Transverse colon (tissue), 4 donors: ENCODE data around the gene PPP1R13B. TPM values are rescaled to one million over a fixed set of nuclear protein-coding genes. Genes with fewer than 3 reads are reported as not detected.
A peak's percentile ranks its signal among the peaks of the same experiment; 100 is the strongest.

Experiments
- DNase-seq: peaks from one replicate; pipeline ENCODE4 v3.0.0-alpha.2; 2019
- H3K27ac ChIP-seq, 4 donors: fragments of 200-600 bp; sonication (generic); 2 replicates each; pipeline ENCODE4 v1.5.1; 2016 to 2018; ENCODE audit warnings: inconsistent platforms in 4 of 4
- H3K27me3 ChIP-seq: fragments of 200-600 bp; sonication (generic); 2 replicates; pipeline ENCODE4 v1.5.1; 2017; ENCODE audit warnings: inconsistent platforms
- H3K36me3 ChIP-seq, 4 donors: fragments of 200-600 bp; sonication (generic); 2 replicates each; pipeline ENCODE4 v1.5.1; 2017 to 2019; ENCODE audit warnings: inconsistent platforms in 4 of 4
- H3K4me1 ChIP-seq, 4 donors: fragments of 200-600 bp; sonication (generic); 2 replicates each; pipeline ENCODE4 v1.5.1; 2017 to 2020; ENCODE audit warnings: inconsistent platforms in 4 of 4
- H3K4me3 ChIP-seq, 4 donors: fragments of 200-600 bp; sonication (generic); 1 replicate in 1 of 4; 2 replicates in 3 of 4; pipeline versions ENCODE4 v1.5.1 to v1.6.1; 2017 to 2019; ENCODE audit warnings: inconsistent platforms in 4 of 4
- H3K9me3 ChIP-seq, 2 donors: fragments of 200-600 bp; sonication (generic); 2 replicates each; pipeline ENCODE4 v1.5.1; 2017 to 2019; ENCODE audit warnings: inconsistent platforms in 2 of 2
- EP300 ChIP-seq: sonication (generic); formaldehyde crosslinking; IDR thresholded peaks from one replicate; pipeline ENCODE4 v1.6.1; 2017; ENCODE audit warnings: antibody characterized with exemption, low read depth
- POLR2A ChIP-seq: fragments of 450-650 bp; IDR thresholded peaks from one replicate; pipeline ENCODE4 v1.6.1; 2016; ENCODE audit warnings: antibody characterized with exemption, mild to moderate bottlenecking, moderate library complexity
- POLR2AphosphoS5 ChIP-seq, 3 donors: sonication (generic); formaldehyde crosslinking; IDR thresholded peaks; one replicate each; pipeline ENCODE4 v1.6.1; 2016; ENCODE audit warnings: antibody characterized with exemption in 3 of 3
- WGBS, 2 donors: methylation state at CpG; one replicate each; pipeline ENCODE4 v1.1.5; 2018; ENCODE audit warnings: low coverage in 1 of 2; 5-methylcytosine and 5-hydroxymethylcytosine counted together
- in situ Hi-C, 4 donors: fragments of 200-750 bp; cut with MboI; loops; one replicate each; pipeline versions ENCODE4 v1.15.0 to v1.15.1; 2017; ENCODE audit warnings: low sequenced_read_pairs in 3 of 4, low pct_ligation_motif_present in 1 of 4, low pct_unique_long_range_greater_than_20kb in 1 of 4
- intact Hi-C: fragments of 100-400 bp; cut with DNase I; formaldehyde crosslinking; loops from one replicate; pipeline ENCODE4 v1.15.1; 2023; ENCODE audit warnings: low total_unique reads
- total RNA-seq, 4 donors: library from RNA; depleted of rRNA; stranded (reverse); fragments of >200 nt; gene quantifications; one replicate each; pipeline ENCODE4 v1.1.0, GENCODE V29; 2016
- TF ChIP-seq, protein P1 (sequence below), 5 experiments: fragments of 200-600 bp in 3 of 5; fragments of 450-650 bp in 2 of 5; sonication (generic) in 3 of 5; IDR thresholded peaks; 1 replicate in 2 of 5; 2 replicates in 3 of 5; pipeline ENCODE4 v1.5.1; 2016 to 2017; ENCODE audit warnings: antibody characterized with exemption in 5 of 5, inconsistent platforms in 3 of 5, mild to moderate bottlenecking in 2 of 5, moderate library complexity in 1 of 5

Gene PPP1R13B
- total RNA-seq, 4 donors from 2014 or later: 31.0 to 109 (median 42.0) TPM

DNA sequence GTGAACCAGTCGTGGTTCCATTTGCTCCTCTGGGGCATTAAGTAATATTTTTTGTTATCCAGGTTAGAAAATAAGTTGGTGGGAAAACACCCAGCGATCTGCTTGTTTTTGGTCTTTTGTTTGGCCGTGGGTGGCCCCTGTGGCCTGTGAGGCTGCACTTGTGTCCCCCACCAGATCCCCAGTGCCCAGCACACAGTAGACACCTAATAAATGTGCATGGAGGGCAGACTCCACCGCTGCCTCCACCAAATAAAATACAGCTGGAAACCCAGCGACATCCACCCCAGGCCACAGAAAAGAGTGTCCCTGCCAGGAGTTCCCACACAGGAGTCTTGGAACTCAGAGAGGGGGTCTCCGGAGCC is 8.3 kb upstream of the PPP1R13B start:
- DNase-seq: no peak
- no peaks in the 10 kb centered on the region for H3K36me3 ChIP-seq
- no peak overlapping the region for H3K4me3 ChIP-seq
- no peak for TF ChIP-seq POLR2AphosphoS5 (IDR thresholded peaks at IDR 0.05)
- no peaks in the 10 kb centered on the region for H3K27me3 ChIP-seq
- peaks cover 0 to 9% (median 8%) of the 10 kb centered on the region in 4 donors for H3K4me1 ChIP-seq
- intact Hi-C loops (no loop called here), in situ Hi-C loops (no loop called here)
- H3K9me3 ChIP-seq: no peaks in the 10 kb centered on the region
- WGBS, 2 donors: 67% methylated on average over 6 of the region's 6 CpGs; no CpG with 5 or more reads in 1 of the 2 donors
- no peak overlapping the region for H3K27ac ChIP-seq

DNA sequence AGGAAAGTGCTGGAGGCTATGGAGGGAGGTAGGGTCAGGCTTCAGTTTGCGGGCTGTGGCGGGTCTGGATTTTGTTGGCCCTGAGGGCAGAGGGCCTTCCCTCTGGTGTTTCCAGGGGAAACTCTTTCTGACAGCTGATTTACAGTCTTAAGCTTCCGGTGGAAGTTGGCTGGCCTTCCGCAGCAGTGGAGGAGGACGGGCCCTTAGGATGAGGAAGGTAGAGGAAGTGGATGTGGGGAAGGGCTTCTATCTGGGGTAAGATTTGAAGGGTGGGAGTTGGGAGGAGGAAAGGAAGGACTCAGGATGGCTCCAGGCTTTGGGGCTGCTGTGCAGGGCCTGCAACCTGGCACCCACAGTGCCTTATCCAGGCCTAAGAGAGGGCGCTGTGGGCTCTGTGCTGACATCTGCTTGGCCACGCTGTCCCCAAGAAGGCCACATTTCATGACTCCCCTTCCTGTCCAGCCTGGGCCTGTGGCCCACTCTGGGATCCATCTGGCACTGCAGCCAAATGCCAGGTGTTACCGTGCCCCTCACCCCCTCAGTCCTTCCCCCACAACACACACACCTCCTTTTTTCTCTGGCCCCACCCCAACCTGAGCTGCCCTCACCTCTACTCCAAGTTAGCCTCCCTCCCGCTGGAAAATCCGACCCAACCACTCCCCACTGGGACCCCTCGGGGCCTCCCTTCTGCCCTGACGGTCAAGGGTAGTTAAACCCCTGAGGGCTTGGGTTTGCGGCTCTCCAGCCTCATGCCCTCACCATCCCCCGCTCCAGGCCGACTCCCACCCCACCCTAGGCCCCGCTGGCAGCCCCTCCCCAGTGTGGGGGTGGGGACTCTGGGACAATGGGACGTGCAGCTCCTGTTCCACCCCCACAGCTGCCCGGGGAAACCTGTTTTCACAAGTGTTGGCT is 7.7 kb upstream of the PPP1R13B start:
- intact Hi-C loops: no loop called here
- WGBS, 2 donors: 47 to 62% methylated on average over 4 to 18 of the region's 18 CpGs
- peaks cover 0 to 9% (median 8%) of the 10 kb centered on the region in 4 donors for H3K4me1 ChIP-seq

DNA sequence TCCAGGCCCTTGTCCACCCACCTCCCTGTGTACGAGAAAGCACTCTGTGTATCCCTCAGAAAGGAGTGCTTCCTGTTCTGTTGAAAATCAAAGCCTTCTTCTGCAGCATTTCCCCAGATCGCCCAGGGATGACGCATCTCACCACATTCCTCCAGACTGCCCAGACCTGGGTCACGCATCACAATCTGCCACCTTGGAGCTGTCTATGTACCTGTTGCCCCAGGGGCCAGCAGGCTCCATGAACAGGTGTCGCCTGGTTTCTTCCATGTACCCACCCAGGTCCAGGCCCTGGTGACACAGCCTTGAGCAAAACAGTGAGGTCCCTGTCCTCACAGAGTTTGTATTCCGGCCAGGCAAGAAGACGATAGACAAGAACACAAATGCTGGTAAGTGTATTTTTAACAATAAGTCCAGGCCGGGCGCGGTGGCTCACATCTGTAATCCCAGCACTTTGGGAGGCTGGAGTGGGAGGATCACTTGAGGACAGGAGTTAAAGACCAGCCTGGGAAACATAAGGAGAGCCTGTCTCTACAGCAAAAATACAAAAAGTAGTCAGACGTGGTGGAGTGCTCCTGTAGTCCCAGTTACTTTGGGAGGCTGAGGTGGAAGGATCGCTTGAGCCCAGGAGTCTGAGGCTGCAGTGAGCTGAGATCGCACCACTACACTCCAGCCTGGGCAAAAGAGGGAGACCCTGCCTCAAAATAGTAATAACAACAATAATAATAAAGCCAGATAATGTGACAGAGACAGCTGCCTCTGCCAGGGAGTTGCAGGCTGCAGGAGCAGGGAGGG is 6.8 kb upstream of the PPP1R13B start:
- H3K9me3 ChIP-seq: no peaks in the 10 kb centered on the region
- in situ Hi-C loops: no loop called here
- 95% methylated on average over 13 of the region's 13 CpGs; no CpG with 5 or more reads in 1 of the 2 donors for WGBS, 2 donors

More for the DNA sequence above, 7.7 kb upstream of the PPP1R13B start:
- in situ Hi-C loops: no loop called here
- Histone ChIP-seq H3K9me3 (no peaks in the 10 kb centered on the region), H3K36me3 (no peaks in the 10 kb centered on the region), H3K4me3 (no peak overlapping the region), H3K27ac (peak overlapping the region in 2 of 4 donors; percentile 12 to 21), H3K27me3 (no peaks in the 10 kb centered on the region)
- peak; percentile 59 for DNase-seq
- TF ChIP-seq, protein P1, sequence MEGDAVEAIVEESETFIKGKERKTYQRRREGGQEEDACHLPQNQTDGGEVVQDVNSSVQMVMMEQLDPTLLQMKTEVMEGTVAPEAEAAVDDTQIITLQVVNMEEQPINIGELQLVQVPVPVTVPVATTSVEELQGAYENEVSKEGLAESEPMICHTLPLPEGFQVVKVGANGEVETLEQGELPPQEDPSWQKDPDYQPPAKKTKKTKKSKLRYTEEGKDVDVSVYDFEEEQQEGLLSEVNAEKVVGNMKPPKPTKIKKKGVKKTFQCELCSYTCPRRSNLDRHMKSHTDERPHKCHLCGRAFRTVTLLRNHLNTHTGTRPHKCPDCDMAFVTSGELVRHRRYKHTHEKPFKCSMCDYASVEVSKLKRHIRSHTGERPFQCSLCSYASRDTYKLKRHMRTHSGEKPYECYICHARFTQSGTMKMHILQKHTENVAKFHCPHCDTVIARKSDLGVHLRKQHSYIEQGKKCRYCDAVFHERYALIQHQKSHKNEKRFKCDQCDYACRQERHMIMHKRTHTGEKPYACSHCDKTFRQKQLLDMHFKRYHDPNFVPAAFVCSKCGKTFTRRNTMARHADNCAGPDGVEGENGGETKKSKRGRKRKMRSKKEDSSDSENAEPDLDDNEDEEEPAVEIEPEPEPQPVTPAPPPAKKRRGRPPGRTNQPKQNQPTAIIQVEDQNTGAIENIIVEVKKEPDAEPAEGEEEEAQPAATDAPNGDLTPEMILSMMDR (IDR thresholded peaks at IDR 0.05): no peak
- TF ChIP-seq POLR2AphosphoS5 (IDR thresholded peaks at IDR 0.05): no peak
- TF ChIP-seq EP300: no peak
- TF ChIP-seq POLR2A: no peak

DNA sequence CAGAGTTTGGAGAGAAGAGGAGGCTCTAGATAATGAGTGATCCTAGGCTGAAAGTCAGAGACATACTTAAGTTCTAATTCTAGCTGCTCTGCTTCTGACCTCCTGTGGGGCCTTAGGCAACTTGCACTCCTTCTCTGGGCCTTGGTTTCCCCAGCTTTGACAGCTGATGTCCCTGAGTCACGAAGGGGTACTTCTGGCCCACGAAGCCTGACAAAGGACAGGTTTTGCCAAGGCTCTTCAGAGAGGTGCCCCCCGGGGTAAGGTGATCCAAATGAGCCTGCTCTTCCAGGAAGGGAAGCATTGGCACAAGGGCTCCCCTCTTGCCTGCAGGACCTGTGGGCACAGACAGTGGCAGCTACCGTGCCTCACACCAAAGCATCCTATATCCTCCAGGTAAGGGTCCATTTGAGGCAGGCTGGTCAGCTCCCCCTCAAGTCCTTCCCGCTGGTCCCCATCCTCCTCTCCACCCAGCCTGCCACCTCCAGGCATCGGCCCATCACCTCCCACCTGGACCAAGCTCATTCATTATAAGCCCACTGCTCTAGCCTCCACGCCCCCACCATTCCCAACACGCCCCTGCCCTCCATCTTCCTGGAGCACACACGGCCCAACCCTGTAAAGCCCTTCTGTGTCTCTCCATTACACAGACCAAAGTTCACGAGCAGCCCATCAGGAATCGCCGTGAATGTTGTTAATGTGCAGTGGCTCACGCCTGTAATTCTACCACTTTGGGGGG is 1.9 kb upstream of the PPP1R13B start:
- Histone ChIP-seq H3K36me3 (no peaks in the 10 kb centered on the region), H3K4me1 (peaks cover 7 to 21% (median 18%) of the 10 kb centered on the region in 4 donors), H3K27ac (peak overlapping the region in 1 of 4 donors; percentile 82), H3K27me3 (no peaks in the 10 kb centered on the region), H3K4me3 (no peak overlapping the region), H3K9me3 (no peaks in the 10 kb centered on the region)
- in situ Hi-C loops (no loop called here), intact Hi-C loops (no loop called here)
- peak; percentile 24 for DNase-seq
- TF ChIP-seq EP300 (no peak), POLR2AphosphoS5 (IDR thresholded peaks at IDR 0.05) (no peak), POLR2A (no peak)
- TF ChIP-seq, protein P1 (IDR thresholded peaks at IDR 0.05): no peak
- WGBS, 2 donors: 67 to 81% methylated on average over 5 to 13 of the region's 13 CpGs

More for the DNA sequence above, 6.8 kb upstream of the PPP1R13B start:
- no peak for TF ChIP-seq EP300
- TF ChIP-seq POLR2A: no peak
- TF ChIP-seq POLR2AphosphoS5 (IDR thresholded peaks at IDR 0.05): no peak
- TF ChIP-seq, protein P1 (IDR thresholded peaks at IDR 0.05): no peak
- Histone ChIP-seq H3K27ac (no peak overlapping the region), H3K27me3 (no peaks in the 10 kb centered on the region), H3K36me3 (no peaks in the 10 kb centered on the region), H3K4me1 (peaks cover 0 to 9% (median 8%) of the 10 kb centered on the region in 4 donors), H3K4me3 (no peak overlapping the region)
- DNase-seq: no peak
- intact Hi-C loops: no loop called here
